Measurements from ENCODE around the gene TNKS2.

DNA sequence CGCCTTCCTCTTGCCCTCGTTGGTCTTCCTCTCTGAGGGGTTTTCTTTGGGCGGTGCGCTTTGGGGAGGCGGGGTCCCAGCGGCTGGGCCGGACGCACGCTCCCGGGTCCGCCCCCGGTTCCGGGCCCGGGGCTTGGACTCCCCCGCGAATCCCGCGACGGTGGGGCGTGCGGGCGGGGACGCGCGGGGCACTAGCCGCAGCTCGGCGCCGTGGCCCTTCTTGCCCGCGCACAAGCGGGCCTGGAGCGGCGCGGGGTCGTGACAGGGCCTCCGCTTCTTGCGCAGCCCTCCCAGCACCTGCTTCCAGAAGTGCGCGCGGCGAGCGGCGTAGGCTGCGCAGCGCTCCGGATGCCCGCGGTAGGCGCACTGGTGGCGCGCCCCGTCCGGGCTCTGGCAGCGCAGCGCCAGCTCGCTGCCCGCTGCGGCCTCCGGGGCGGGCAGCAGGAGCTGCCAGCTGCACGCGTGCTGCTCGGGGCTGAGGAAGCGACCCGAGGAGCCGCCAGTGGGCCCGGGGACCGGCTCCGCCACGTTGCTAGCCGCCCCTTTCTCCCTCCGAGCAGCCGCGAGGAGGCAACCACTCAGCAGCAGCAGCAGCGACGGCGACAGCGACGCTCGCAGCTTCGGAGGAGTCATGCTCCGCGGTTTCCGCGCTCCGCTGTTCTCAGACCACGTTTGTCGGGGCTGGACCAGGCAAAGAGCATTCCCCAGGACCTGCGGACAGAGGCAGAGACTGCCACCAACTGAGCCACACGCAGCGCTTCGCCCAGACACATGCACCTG is 110.3 kb downstream of the TNKS2 start:
- TF ChIP-seq, protein P1, sequence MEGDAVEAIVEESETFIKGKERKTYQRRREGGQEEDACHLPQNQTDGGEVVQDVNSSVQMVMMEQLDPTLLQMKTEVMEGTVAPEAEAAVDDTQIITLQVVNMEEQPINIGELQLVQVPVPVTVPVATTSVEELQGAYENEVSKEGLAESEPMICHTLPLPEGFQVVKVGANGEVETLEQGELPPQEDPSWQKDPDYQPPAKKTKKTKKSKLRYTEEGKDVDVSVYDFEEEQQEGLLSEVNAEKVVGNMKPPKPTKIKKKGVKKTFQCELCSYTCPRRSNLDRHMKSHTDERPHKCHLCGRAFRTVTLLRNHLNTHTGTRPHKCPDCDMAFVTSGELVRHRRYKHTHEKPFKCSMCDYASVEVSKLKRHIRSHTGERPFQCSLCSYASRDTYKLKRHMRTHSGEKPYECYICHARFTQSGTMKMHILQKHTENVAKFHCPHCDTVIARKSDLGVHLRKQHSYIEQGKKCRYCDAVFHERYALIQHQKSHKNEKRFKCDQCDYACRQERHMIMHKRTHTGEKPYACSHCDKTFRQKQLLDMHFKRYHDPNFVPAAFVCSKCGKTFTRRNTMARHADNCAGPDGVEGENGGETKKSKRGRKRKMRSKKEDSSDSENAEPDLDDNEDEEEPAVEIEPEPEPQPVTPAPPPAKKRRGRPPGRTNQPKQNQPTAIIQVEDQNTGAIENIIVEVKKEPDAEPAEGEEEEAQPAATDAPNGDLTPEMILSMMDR (IDR thresholded peaks at IDR 0.05) = no peak
- no peak for TF ChIP-seq POLR2A (IDR thresholded peaks at IDR 0.05)
